Karpas-422 (cell line): ENCODE results near the gene SNX10. TPM values are rescaled to one million over a fixed set of nuclear protein-coding genes. Genes with fewer than 3 reads are reported as not detected.

Experiments used
- DNase-seq: peaks from one replicate; pipeline ENCODE4 v3.0.0-alpha.2; 2015
- H2AFZ ChIP-seq: fragments of 200-600 bp; sonication (generic); 2 replicates; pipeline ENCODE4 v1.6.1; 2014; ENCODE audit warnings: antibody characterized with exemption, low read length, mixed read lengths
- H3K27ac ChIP-seq: fragments of 200-600 bp; sonication (generic); 2 replicates; pipeline ENCODE4 v1.5.1; 2014; ENCODE audit warnings: mild to moderate bottlenecking, low read length, moderate library complexity
- H3K27me3 ChIP-seq: fragments of 200-600 bp; sonication (generic); 2 replicates; pipeline ENCODE4 v1.6.1; 2014; ENCODE audit warnings: low read length, mixed read lengths
- H3K36me3 ChIP-seq: fragments of 200-600 bp; sonication (generic); 2 replicates; pipeline ENCODE4 v1.6.1; 2014; ENCODE audit warnings: low read length, mixed read lengths; ENCODE audit not compliant: insufficient read depth
- H3K4me1 ChIP-seq: fragments of 200-600 bp; sonication (generic); 2 replicates; pipeline ENCODE4 v1.6.1; 2014; ENCODE audit warnings: mild to moderate bottlenecking, low read length, mixed read lengths
- H3K4me2 ChIP-seq: fragments of 200-600 bp; sonication (generic); 2 replicates; pipeline ENCODE4 v1.6.1; 2014; ENCODE audit warnings: low read length, low read depth, mild to moderate bottlenecking; ENCODE audit not compliant: poor library complexity, severe bottlenecking
- H3K4me3 ChIP-seq: fragments of 200-600 bp; sonication (generic); 2 replicates; pipeline ENCODE4 v1.5.1; 2014; ENCODE audit warnings: mild to moderate bottlenecking, antibody characterized with exemption, low read length, mixed read lengths
- H3K79me2 ChIP-seq: fragments of 200-600 bp; sonication (generic); 2 replicates; pipeline ENCODE4 v1.6.1; 2014; ENCODE audit warnings: mild to moderate bottlenecking, low read length, mixed read lengths
- H3K9ac ChIP-seq: fragments of 200-600 bp; sonication (generic); 2 replicates; pipeline ENCODE4 v1.6.0; 2014; ENCODE audit warnings: low read length
- H3K9me2 ChIP-seq: fragments of 200-600 bp; sonication (generic), shearing (Covaris generic); replicated peaks from 2 replicates; pipeline ENCODE4 v1.6.0; 2014; ENCODE audit warnings: mild to moderate bottlenecking, low read length, moderate library complexity; ENCODE audit not compliant: insufficient read depth
- H3K9me3 ChIP-seq: fragments of 300-700, 200-600 bp; sonication (generic); 2 replicates; pipeline ENCODE4 v1.6.1; 2014; ENCODE audit warnings: low read length, mixed read lengths
- H4K20me1 ChIP-seq: fragments of 200-600 bp; sonication (generic); 2 replicates; pipeline ENCODE4 v1.6.1; 2014; ENCODE audit warnings: mild to moderate bottlenecking, antibody characterized with exemption, low read length, low read depth; ENCODE audit not compliant: insufficient read depth
- total RNA-seq: library from RNA; depleted of rRNA; stranded (reverse); fragments of >200 nt; shearing (Covaris generic); gene quantifications from 2 replicates; pipeline ENCODE4 v1.2.3, GENCODE V29; 2014; ENCODE audit warnings: low replicate concordance

Gene SNX10
- total RNA-seq, 1 experiment from 2014 or later: 24.2 TPM

- Histone ChIP-seq H3K79me2 (no peaks in the 10 kb centered on the region), H2AFZ (no peak overlapping the region)
These were observed 54.2 kb downstream of the SNX10 start for GRCh38 chr7:26345837-26346236.

DNA sequence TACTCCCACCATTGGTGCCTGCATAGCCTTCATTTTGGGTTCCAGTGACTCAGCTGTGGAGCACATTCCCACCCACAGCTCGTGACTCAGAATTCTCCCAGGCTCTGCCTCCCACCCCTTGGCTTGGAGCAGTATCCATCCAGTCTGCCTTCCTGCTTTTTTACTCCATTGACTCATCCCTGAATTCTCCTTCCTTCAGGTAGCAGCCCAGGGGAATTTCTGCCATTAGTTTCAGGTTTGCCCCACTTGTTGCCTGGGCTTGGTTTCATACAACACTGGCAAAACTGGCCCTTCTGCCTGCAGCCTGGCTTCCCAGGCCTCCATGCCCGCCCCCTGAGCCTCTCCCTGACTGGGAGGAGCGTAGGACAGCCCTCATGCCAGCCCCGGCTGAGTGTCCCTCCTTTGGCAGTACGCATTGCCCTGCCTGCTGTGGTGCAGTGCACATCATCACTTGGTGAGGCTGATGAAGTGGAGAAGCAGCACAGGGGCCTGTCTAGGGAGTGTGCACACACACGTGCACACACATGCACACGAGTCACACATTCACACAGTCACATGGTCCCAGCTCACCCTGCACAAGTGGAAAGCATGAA is 55.0 kb downstream of the SNX10 start:
- Histone ChIP-seq H3K4me3 (no peak overlapping the region), H3K4me2 (no peak overlapping the region), H3K9ac (no peak overlapping the region), H3K9me3 (no peaks in the 10 kb centered on the region), H2AFZ (no peak overlapping the region), H3K9me2 (no peaks in the 10 kb centered on the region), H3K27ac (no peak overlapping the region), H3K36me3 (no peaks in the 10 kb centered on the region), H3K79me2 (no peaks in the 10 kb centered on the region), H3K4me1 (peaks cover 29% of the 10 kb centered on the region), H4K20me1 (no peaks in the 10 kb centered on the region), H3K27me3 (no peaks in the 10 kb centered on the region)
- no peak for DNase-seq

More at GRCh38 chr7:26345837-26346236, 54.2 kb downstream of the SNX10 start:
- Histone ChIP-seq H3K27ac (no peak overlapping the region), H3K4me2 (no peak overlapping the region), H4K20me1 (no peaks in the 10 kb centered on the region), H3K9ac (no peak overlapping the region), H3K36me3 (no peaks in the 10 kb centered on the region), H3K27me3 (no peaks in the 10 kb centered on the region), H3K9me2 (no peaks in the 10 kb centered on the region), H3K4me3 (no peak overlapping the region), H3K4me1 (peaks cover 29% of the 10 kb centered on the region), H3K9me3 (no peaks in the 10 kb centered on the region)
- DNase-seq: no peak

DNA sequence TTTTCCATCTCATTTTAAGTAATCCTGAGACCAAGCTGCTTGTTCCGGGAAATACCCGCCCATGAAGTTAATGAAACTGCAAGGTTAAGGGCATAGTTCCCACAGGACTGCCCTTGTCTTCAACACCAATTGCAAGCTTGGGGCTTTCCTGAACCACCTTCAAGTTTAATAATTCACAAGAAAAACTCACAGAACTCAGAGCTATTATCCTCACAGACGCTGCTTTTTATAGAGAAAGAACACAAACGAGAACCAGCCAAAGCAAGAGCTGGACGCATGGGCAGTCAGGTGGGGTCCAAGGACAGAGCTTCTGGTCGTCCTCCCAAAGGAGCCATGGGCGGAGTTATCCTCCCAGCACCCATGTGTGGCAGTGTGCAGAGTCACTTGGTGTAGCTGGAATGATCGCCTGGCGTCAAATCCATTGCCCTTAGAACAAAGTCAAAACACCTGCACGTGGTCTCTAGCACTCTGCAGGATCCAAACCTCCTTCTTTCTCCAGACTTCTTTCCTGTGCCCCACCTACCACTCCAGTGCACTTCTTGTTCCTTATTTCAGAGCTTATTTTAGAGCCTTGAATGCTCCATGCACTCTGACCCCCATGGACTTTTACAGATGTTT is 56.7 kb downstream of the SNX10 start:
- Histone ChIP-seq H2AFZ (no peak overlapping the region), H3K79me2 (no peaks in the 10 kb centered on the region)

GRCh38 chr7:26349005-26349915 is 57.6 kb downstream of the SNX10 start:
- H3K9me3 ChIP-seq: no peaks in the 10 kb centered on the region
- H3K27ac ChIP-seq: peak overlapping the region; percentile 32
- H3K27me3 ChIP-seq: no peaks in the 10 kb centered on the region
- DNase-seq: peak; percentile 63
- H3K9me2 ChIP-seq: no peaks in the 10 kb centered on the region
- H3K4me1 ChIP-seq: peaks cover 29% of the 10 kb centered on the region
- 0 out of 2 replicates have a peak overlapping the region, but pooled peaks have one; percentile 28 for H3K4me3 ChIP-seq
- no peak overlapping the region for H2AFZ ChIP-seq
- no peaks in the 10 kb centered on the region for H3K79me2 ChIP-seq
- H3K9ac ChIP-seq: 0 out of 2 replicates have a peak overlapping the region, but pooled peaks have one; percentile 18
- no peaks in the 10 kb centered on the region for H4K20me1 ChIP-seq
- H3K36me3 ChIP-seq: no peaks in the 10 kb centered on the region
- H3K4me2 ChIP-seq: peak overlapping the region; percentile 50

More for the DNA sequence above, 56.7 kb downstream of the SNX10 start:
- Histone ChIP-seq H4K20me1 (no peaks in the 10 kb centered on the region), H3K36me3 (no peaks in the 10 kb centered on the region), H3K4me1 (peaks cover 29% of the 10 kb centered on the region), H3K9me2 (no peaks in the 10 kb centered on the region), H3K9ac (no peak overlapping the region), H3K4me2 (peak overlapping the region; percentile 50), H3K9me3 (no peaks in the 10 kb centered on the region), H3K27me3 (no peaks in the 10 kb centered on the region), H3K4me3 (no peak overlapping the region), H3K27ac (peak overlapping the region; percentile 32; the same call in 1 of the 2 replicates)
- no peak for DNase-seq

DNA sequence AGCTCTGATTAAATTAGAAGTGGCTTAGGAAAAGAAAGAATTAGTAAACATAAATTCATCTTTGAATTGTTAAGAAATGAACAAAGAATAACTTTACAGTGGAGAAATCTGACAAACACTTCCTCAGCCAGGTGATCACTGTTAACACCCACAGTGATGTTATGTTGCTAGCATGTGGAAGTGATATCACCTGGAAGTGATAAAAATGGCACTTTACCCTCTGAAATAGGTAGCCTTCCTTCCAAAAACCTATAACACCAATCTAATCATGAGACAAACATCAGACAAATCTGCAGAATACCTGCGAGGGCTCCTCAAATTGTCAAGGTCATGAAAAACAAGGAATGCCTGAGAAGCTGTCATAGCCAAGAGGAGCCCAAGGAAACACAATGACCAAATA is 59.5 kb downstream of the SNX10 start:
- H2AFZ ChIP-seq: no peak overlapping the region
- no peaks in the 10 kb centered on the region for H3K79me2 ChIP-seq

GRCh38 chr7:26356229-26356628 is 64.6 kb downstream of the SNX10 start:
- no peak overlapping the region for H3K4me2 ChIP-seq
- no peaks in the 10 kb centered on the region for H3K9me2 ChIP-seq
- no peaks in the 10 kb centered on the region for H3K9me3 ChIP-seq
- no peak overlapping the region for H3K4me3 ChIP-seq
- no peaks in the 10 kb centered on the region for H3K36me3 ChIP-seq
- no peak for DNase-seq
- H3K4me1 ChIP-seq: peaks cover 23% of the 10 kb centered on the region
- no peak overlapping the region for H3K9ac ChIP-seq
- H3K27ac ChIP-seq: no peak overlapping the region
- no peaks in the 10 kb centered on the region for H3K79me2 ChIP-seq
- H2AFZ ChIP-seq: no peak overlapping the region
- no peaks in the 10 kb centered on the region for H3K27me3 ChIP-seq
- no peaks in the 10 kb centered on the region for H4K20me1 ChIP-seq

More for the DNA sequence above, 59.5 kb downstream of the SNX10 start:
- no peaks in the 10 kb centered on the region for H4K20me1 ChIP-seq
- H3K4me2 ChIP-seq: no peak overlapping the region
- DNase-seq: no peak
- peaks cover 29% of the 10 kb centered on the region for H3K4me1 ChIP-seq
- H3K9me3 ChIP-seq: no peaks in the 10 kb centered on the region
- H3K27me3 ChIP-seq: no peaks in the 10 kb centered on the region
- no peaks in the 10 kb centered on the region for H3K36me3 ChIP-seq
- no peak overlapping the region for H3K27ac ChIP-seq
- H3K9me2 ChIP-seq: no peaks in the 10 kb centered on the region
- no peak overlapping the region for H3K4me3 ChIP-seq
- no peak overlapping the region for H3K9ac ChIP-seq

GRCh38 chr7:26356929-26357798 is 65.5 kb downstream of the SNX10 start:
- Histone ChIP-seq H3K27me3 (no peaks in the 10 kb centered on the region), H3K9me2 (no peaks in the 10 kb centered on the region), H3K27ac (no peak overlapping the region), H3K4me3 (no peak overlapping the region), H3K4me2 (no peak overlapping the region), H3K9ac (no peak overlapping the region), H3K9me3 (no peaks in the 10 kb centered on the region), H3K79me2 (no peaks in the 10 kb centered on the region), H3K36me3 (no peaks in the 10 kb centered on the region), H2AFZ (no peak overlapping the region), H4K20me1 (no peaks in the 10 kb centered on the region), H3K4me1 (peaks cover 33% of the 10 kb centered on the region)
- DNase-seq: no peak
